OCI-LY7 (cell line): ENCODE measurements around the gene CMTM3. TPM values are rescaled to one million over a fixed set of nuclear protein-coding genes. Genes with fewer than 3 reads are reported as not detected.

ENCODE experiments used
- BruUV-seq: library from RNA; stranded (reverse); fragments of 400-500 nt; replicated peaks from 2 replicates; lab custom pipeline; 2021; lab: Mats Ljungman, UMichigan
- CTCF ChIA-PET: fragments of 300-600 bp; sonication (Branson Sonifier 250); formaldehyde crosslinking; loops from one replicate; lab custom pipeline; 2022; ENCODE audit warnings: antibody characterized with exemption; ENCODE audit not compliant: unreplicated experiment; lab: Charles Lee
- POLR2A ChIA-PET: fragments of 300-600 bp; sonication (Branson Sonifier 250); formaldehyde crosslinking; loops from one replicate; lab custom pipeline; 2022; ENCODE audit warnings: antibody characterized with exemption; lab: Charles Lee
- DNase-seq: peaks from one replicate; pipeline ENCODE4 v3.0.0-alpha.2; 2015; ENCODE audit warnings: low spot score
- H2AFZ ChIP-seq: fragments of 200-600 bp; sonication (generic), shearing (Covaris generic); 2 replicates; pipeline ENCODE4 v1.6.1; 2014; ENCODE audit warnings: mild to moderate bottlenecking, antibody characterized with exemption, low read length, moderate library complexity
- H3K27ac ChIP-seq: fragments of 200-600 bp; sonication (generic); 2 replicates; pipeline ENCODE4 v1.5.1; 2014; ENCODE audit warnings: mixed run types, low read depth, mild to moderate bottlenecking, moderate library complexity, low read length, inconsistent platforms; ENCODE audit not compliant: poor library complexity, severe bottlenecking
- H3K36me3 ChIP-seq: fragments of 200-600 bp; sonication (generic); 2 replicates; pipeline ENCODE4 v1.6.1; 2014; ENCODE audit warnings: mild to moderate bottlenecking, antibody characterized with exemption, low read length, moderate library complexity, mixed read lengths; ENCODE audit not compliant: insufficient read depth
- H3K4me1 ChIP-seq: fragments of 200-600 bp; sonication (generic); 2 replicates; pipeline ENCODE4 v1.5.1; 2014; ENCODE audit warnings: mild to moderate bottlenecking, low read length; ENCODE audit not compliant: insufficient read depth, poor library complexity, severe bottlenecking
- H3K4me2 ChIP-seq: fragments of 200-600 bp; sonication (generic); 2 replicates; pipeline ENCODE4 v1.6.1; 2014; ENCODE audit warnings: mild to moderate bottlenecking, low read length
- H3K4me3 ChIP-seq: fragments of 200-600 bp; sonication (generic); 2 replicates; pipeline ENCODE4 v1.5.1; 2014; ENCODE audit warnings: mild to moderate bottlenecking, low read depth, low read length; ENCODE audit not compliant: poor library complexity, severe bottlenecking
- H3K79me2 ChIP-seq: fragments of 200-600 bp; sonication (generic); 2 replicates; pipeline ENCODE4 v1.6.1; 2016; ENCODE audit warnings: low read depth, mild to moderate bottlenecking, low read length, moderate library complexity, mixed read lengths; ENCODE audit not compliant: insufficient read depth
- H3K9me2 ChIP-seq: fragments of 200-600 bp; sonication (generic); 2 replicates; pipeline ENCODE4 v1.6.1; 2016; ENCODE audit warnings: mild to moderate bottlenecking, low read length, mixed read lengths; ENCODE audit not compliant: insufficient read depth
- H3K9me3 ChIP-seq: fragments of 200-600 bp; sonication (generic); 2 replicates; pipeline ENCODE4 v1.6.1; 2014; ENCODE audit warnings: mild to moderate bottlenecking, mixed run types, low read length, mixed read lengths
- H4K20me1 ChIP-seq: fragments of 200-600 bp; sonication (generic); 2 replicates; pipeline ENCODE4 v1.6.1; 2014; ENCODE audit warnings: mild to moderate bottlenecking, antibody characterized with exemption, low read length, moderate library complexity, mixed read lengths; ENCODE audit not compliant: insufficient read depth
- CTCF ChIP-seq: fragments of 200-600 bp; sonication (generic); conservative IDR thresholded peaks from 2 replicates; pipeline ENCODE4 v1.5.1; 2014; ENCODE audit warnings: mild to moderate bottlenecking, antibody characterized with exemption, low read length, moderate library complexity, mixed read lengths
- EZH2phosphoT487 ChIP-seq: fragments of 200-600 bp; sonication (generic); IDR thresholded peaks from 2 replicates; pipeline ENCODE4 v1.6.1; 2018; ENCODE audit warnings: low read depth, borderline replicate concordance, mild to moderate bottlenecking, mixed run types, antibody characterized with exemption, low read length, moderate library complexity, mixed read lengths
- intact Hi-C: fragments of 100-400 bp; cut with micrococcal nuclease; formaldehyde crosslinking; loops from one replicate; pipeline ENCODE4 v1.10.0; 2022; ENCODE audit not compliant: unreplicated experiment
- small RNA-seq: library from RNA; depleted of rRNA; stranded (forward); fragments of <200 nt; gene quantifications from one replicate; pipeline ENCODE3, GENCODE V24; 2014
- total RNA-seq, 2 experiments: library from RNA; depleted of rRNA in 1 of 2; stranded (reverse); fragments of >200 nt in 1 of 2; shearing (Covaris generic) in 1 of 2; gene quantifications; 2 replicates each; pipeline ENCODE4 v1.2.3, GENCODE V29; 2014 to 2022

CMTM3 gene
- total RNA-seq, 2 experiments from 2014 or later = 5.0 to 30.4 TPM

GRCh38 chr16:66662445-66663194 lies 58.1 kb downstream of the CMTM3 start:
- Histone ChIP-seq H2AFZ (no peak overlapping the region), H3K27ac (no peak overlapping the region), H3K36me3 (no peaks in the 10 kb centered on the region), H3K9me2 (no peaks in the 10 kb centered on the region), H4K20me1 (no peaks in the 10 kb centered on the region), H3K4me1 (no peaks in the 10 kb centered on the region), H3K4me3 (no peak overlapping the region), H3K9me3 (no peaks in the 10 kb centered on the region), H3K4me2 (no peak overlapping the region), H3K79me2 (no peaks in the 10 kb centered on the region)
- DNase-seq = peak; percentile 44
- intact Hi-C loops = loop anchor here (2.0 kb wide), 1 partner anchor 206 kb away; no protein-coding TSS in a partner anchor
- BruUV-seq = no TSS peak
- CTCF ChIA-PET = interaction anchor here (0.5 to 1.4 kb wide), 4 partner anchors 11 to 212 kb away, joined by 3 to 5 read pairs (median 4); no protein-coding TSS in a partner anchor
- TF ChIP-seq CTCF = peak; percentile 80
- TF ChIP-seq EZH2phosphoT487 = no peak
- POLR2A ChIA-PET = interaction anchor here (0.5 to 1.3 kb wide), 5 partner anchors 9 to 253 kb away, joined by 3 to 10 read pairs (median 6); no protein-coding TSS in a partner anchor

Small RNA genes lying within 50 kb of the gene (small RNA-seq; reads per million reads assigned to genes)
- not detected for gene CKLF-CMTM1

Other genes starting within 250 kb of the CMTM3 start
- not detected in 2 replicates for gene CDH5, start 238.0 kb upstream of the CMTM3 start, total RNA-seq (2014; rRNA removed; shearing (Covaris generic))
- 0.09 TPM in 1 of 2 replicates, not detected in the other for gene CDH5, start 238.0 kb upstream of the CMTM3 start, total RNA-seq (2022)
- not detected in 2 replicates for gene BEAN1, start 177.4 kb upstream of the CMTM3 start, total RNA-seq (2014; rRNA removed; shearing (Covaris generic))
- 0.13 TPM in 1 of 2 replicates, not detected in the other for gene BEAN1, start 177.4 kb upstream of the CMTM3 start, total RNA-seq (2022)
- 0.06 and 0.08 TPM in 2 replicates for gene TK2, start 54.6 kb upstream of the CMTM3 start, total RNA-seq (2014; rRNA removed; shearing (Covaris generic))
- gene TK2, start 54.6 kb upstream of the CMTM3 start, total RNA-seq (2022) = 1.9 and 2.4 TPM in 2 replicates
- 56.6 and 58.3 TPM in 2 replicates for gene CKLF, start 52.1 kb upstream of the CMTM3 start, total RNA-seq (2014; rRNA removed; shearing (Covaris generic))
- gene CKLF, start 52.1 kb upstream of the CMTM3 start, total RNA-seq (2022) = 98.7 and 109 TPM in 2 replicates
- 3.8 and 8.5 TPM in 2 replicates for gene CMTM1, start 38.3 kb upstream of the CMTM3 start, total RNA-seq (2014; rRNA removed; shearing (Covaris generic))
- 10.6 and 10.7 TPM in 2 replicates for gene CMTM1, start 38.3 kb upstream of the CMTM3 start, total RNA-seq (2022)
- gene CMTM2, start 25.2 kb upstream of the CMTM3 start, total RNA-seq (2014; rRNA removed; shearing (Covaris generic)) = 0.19 TPM in 1 of 2 replicates, not detected in the other
- gene CMTM2, start 25.2 kb upstream of the CMTM3 start, total RNA-seq (2022) = 0.91 TPM in 1 of 2 replicates, not detected in the other
- 0.03 TPM in 1 of 2 replicates, not detected in the other for gene CMTM4, start 92.0 kb downstream of the CMTM3 start, total RNA-seq (2014; rRNA removed; shearing (Covaris generic))
- 0.76 and 1.3 TPM in 2 replicates for gene CMTM4, start 92.0 kb downstream of the CMTM3 start, total RNA-seq (2022)
- 48.4 and 48.9 TPM in 2 replicates for gene DYNC1LI2, start 146.9 kb downstream of the CMTM3 start, total RNA-seq (2014; rRNA removed; shearing (Covaris generic))
- 62.4 and 64.0 TPM in 2 replicates for gene DYNC1LI2, start 146.9 kb downstream of the CMTM3 start, total RNA-seq (2022)
- gene TERB1, start 196.9 kb downstream of the CMTM3 start, total RNA-seq (2014; rRNA removed; shearing (Covaris generic)) = not detected in 2 replicates
- 0.17 TPM in 1 of 2 replicates, not detected in the other for gene TERB1, start 196.9 kb downstream of the CMTM3 start, total RNA-seq (2022)
- 85.0 and 85.2 TPM in 2 replicates for gene NAE1, start 226.3 kb downstream of the CMTM3 start, total RNA-seq (2014; rRNA removed; shearing (Covaris generic))
- 98.9 and 106 TPM in 2 replicates for gene NAE1, start 226.3 kb downstream of the CMTM3 start, total RNA-seq (2022)
- gene CA7, start 239.7 kb downstream of the CMTM3 start, total RNA-seq (2014; rRNA removed; shearing (Covaris generic)) = not detected in 2 replicates
- gene CA7, start 239.7 kb downstream of the CMTM3 start, total RNA-seq (2022) = not detected in 2 replicates